Esophagus squamous epithelium (tissue), 5 donors: ENCODE results near the gene NAA15. TPM values are rescaled to one million over a fixed set of nuclear protein-coding genes. Genes with fewer than 3 reads are reported as not detected.

ENCODE experiments used
- DNase-seq: peaks from one replicate; lab custom pipeline; 2025; lab: John Stamatoyannopoulos, UW
- H3K27ac ChIP-seq, 4 donors: fragments of 200-600 bp; sonication (generic); one replicate each; pipeline ENCODE4 v1.5.1; 2016 to 2019; ENCODE audit warnings: mild to moderate bottlenecking in 1 of 4
- H3K27me3 ChIP-seq, 4 donors: fragments of 200-600 bp; sonication (generic); 1 replicate in 3 of 4; 2 replicates in 1 of 4; pipeline versions ENCODE4 v1.5.1 to v1.6.0; 2017 to 2021; ENCODE audit warnings: antibody characterized with exemption in 1 of 4
- H3K36me3 ChIP-seq, 3 donors: fragments of 200-600 bp; sonication (generic); one replicate each; pipeline ENCODE4 v1.5.1; 2016 to 2019
- H3K4me1 ChIP-seq, 3 donors: fragments of 200-600 bp; sonication (generic); one replicate each; pipeline ENCODE4 v1.5.1; 2017 to 2019
- H3K4me3 ChIP-seq, 4 donors: fragments of 200-600 bp; sonication (generic); 1 replicate in 3 of 4; 2 replicates in 1 of 4; pipeline ENCODE4 v1.5.1; 2016 to 2019; ENCODE audit warnings: mild to moderate bottlenecking in 2 of 4, moderate library complexity in 1 of 4
- H3K9me3 ChIP-seq, 3 donors: fragments of 200-600 bp; sonication (generic); one replicate each; pipeline ENCODE4 v1.5.1; 2016 to 2019
- CTCF ChIP-seq, 6 experiments: fragments of 450-650 bp in 4 of 6; fragments of 200-600 bp in 2 of 6; sonication (generic) in 2 of 6; IDR thresholded peaks; one replicate each; pipeline ENCODE4 v1.5.1; 2016 to 2019; ENCODE audit warnings: antibody characterized with exemption in 6 of 6, mild to moderate bottlenecking in 4 of 6, moderate library complexity in 4 of 6
- POLR2A ChIP-seq, 4 donors: fragments of 450-650 bp; IDR thresholded peaks; one replicate each; pipeline ENCODE4 v1.6.1; 2017; ENCODE audit warnings: antibody characterized with exemption in 4 of 4, mild to moderate bottlenecking in 4 of 4, moderate library complexity in 3 of 4
- WGBS, 2 donors: methylation state at CpG; one replicate each; pipeline ENCODE4 v1.1.5; 2018; 5-methylcytosine and 5-hydroxymethylcytosine counted together
- intact Hi-C: fragments of 100-400 bp; cut with DNase I; formaldehyde crosslinking; loops from one replicate; pipeline ENCODE4 v1.15.0; 2022
- total RNA-seq, 4 donors: library from RNA; depleted of rRNA; stranded (reverse); fragments of >200 nt; gene quantifications; one replicate each; pipeline ENCODE4 v1.1.0, GENCODE V29; 2016
- donor health status: DM: yes; HTN: yes; CAD: no.

The NAA15 gene
- total RNA-seq, 4 donors from 2014 or later: 28.8 to 51.1 (median 38.4) TPM

- DNase-seq: no peak
- TF ChIP-seq POLR2A (IDR thresholded peaks at IDR 0.05): no peak
- no peak for TF ChIP-seq CTCF (IDR thresholded peaks at IDR 0.05)
- WGBS, 2 donors: 39 to 44% methylated on average over 2 of the region's 2 CpGs
- Histone ChIP-seq H3K9me3 (no peaks in the 10 kb centered on the region), H3K36me3 (peaks cover 4 to 24% (median 14%) of the 10 kb centered on the region in 3 donors), H3K4me1 (peaks cover 6 to 64% (median 29%) of the 10 kb centered on the region in 3 donors), H3K27me3 (no peaks in the 10 kb centered on the region), H3K4me3 (no peak overlapping the region), H3K27ac (peak overlapping the region in 3 of 4 donors; percentile 39 to 95 (median 90))
- intact Hi-C loops: loop anchor here (5.0 to 10.0 kb wide), 2 partner anchors 70 to 202 kb away; no protein-coding TSS in a partner anchor
Measured at GRCh38 chr4:139297001-139297410, 4.3 kb upstream of the NAA15 start.

- no peak for DNase-seq
- no peak for TF ChIP-seq CTCF (IDR thresholded peaks at IDR 0.05)
- TF ChIP-seq POLR2A (IDR thresholded peaks at IDR 0.05): no peak
- peaks cover 0 to 4% (median 0%) of the 10 kb centered on the region in 3 donors for H3K36me3 ChIP-seq
- intact Hi-C loops: loop anchor here (5.0 to 10.0 kb wide), 2 partner anchors 72 to 205 kb away; no protein-coding TSS in a partner anchor
- peak overlapping the region in 3 of 4 donors; percentile 86 to 97 (median 94) for H3K27ac ChIP-seq
- peaks cover 6 to 79% (median 40%) of the 10 kb centered on the region in 3 donors for H3K4me1 ChIP-seq
- no peaks in the 10 kb centered on the region for H3K27me3 ChIP-seq
- no peaks in the 10 kb centered on the region for H3K9me3 ChIP-seq
- H3K4me3 ChIP-seq: peak overlapping the region in 1 of 4 donors; percentile 87
- 27 to 50% methylated on average over 1 of the region's 1 CpG for WGBS, 2 donors
Measured at GRCh38 chr4:139299536-139299935, 1.8 kb upstream of the NAA15 start.

GRCh38 chr4:139300431-139301112 lies 733 bp upstream of the NAA15 start:
- Histone ChIP-seq H3K9me3 (no peaks in the 10 kb centered on the region), H3K27ac (peak overlapping the region; percentile 86 to 98 (median 96)), H3K36me3 (peaks cover 0 to 12% (median 0%) of the 10 kb centered on the region in 3 donors), H3K4me3 (peak overlapping the region; percentile 70 to 99 (median 86)), H3K4me1 (peaks cover 6 to 80% (median 40%) of the 10 kb centered on the region in 3 donors), H3K27me3 (no peaks in the 10 kb centered on the region)
- intact Hi-C loops: loop anchor here (2.0 to 10.0 kb wide), 2 partner anchors 122 to 266 kb away; no protein-coding TSS in a partner anchor
- TF ChIP-seq POLR2A (IDR thresholded peaks at IDR 0.05) (no peak), CTCF (IDR thresholded peaks at IDR 0.05) (no peak)
- DNase-seq: no peak
- 4% methylated on average over 16 of the region's 16 CpGs for WGBS, 2 donors

GRCh38 chr4:139301821-139302611 lies 711 bp downstream of the NAA15 start, which contains the start of gene NDUFC1:
NDUFC1 (minus strand) TSS chr4:139302477; CDS start chr4:139295798, 6,679 bp downstream.
- no peaks in the 10 kb centered on the region for H3K27me3 ChIP-seq
- H3K9me3 ChIP-seq: no peaks in the 10 kb centered on the region
- WGBS, 2 donors: 0% methylated on average over 25 to 29 of the region's 46 CpGs
- peak within 1 kb of the TSS; percentile 70 to 99 (median 86) for H3K4me3 ChIP-seq
- intact Hi-C loops: loop anchor here (2.0 to 10.0 kb wide), 2 partner anchors 123 to 267 kb away; no protein-coding TSS in a partner anchor
- TF ChIP-seq POLR2A (IDR thresholded peaks at IDR 0.05) (peak in 1 of 4 donors; percentile 48), CTCF (IDR thresholded peaks at IDR 0.05) (peak in 3 of 6 experiments; percentile 20 to 38 (median 29))
- H3K36me3 ChIP-seq: peaks cover 0 to 19% (median 0%) of the 10 kb centered on the region in 3 donors
- peak within 1 kb of the TSS; percentile 86 to 98 (median 96) for H3K27ac ChIP-seq
- H3K4me1 ChIP-seq: peaks cover 0 to 78% (median 35%) of the 10 kb centered on the region in 3 donors
- no peak for DNase-seq
